ENCODE measurements around the gene PMEPA1. TPM values are rescaled to one million over a fixed set of nuclear protein-coding genes. Genes with fewer than 3 reads are reported as not detected.

The PMEPA1 gene
- total and polyA plus RNA-seq, 2 donors (not counting 3 experiments of a cell fraction or from before 2014, with no cell fraction given), result 31.6 to 33.2 TPM

GRCh38 chr20:57756213-57756612 is 46.4 kb upstream of the PMEPA1 start:
- Histone ChIP-seq H3K4me1 (ENCODE audit: control insufficient read depth, extremely low read depth, insufficient read depth, low read length) (no peaks in the 10 kb centered on the region), H3K4me2 (ENCODE audit: insufficient read depth, low read length) (no peak overlapping the region), H3K27ac (ENCODE audit: insufficient read depth, low read depth, low read length) (no peak overlapping the region), H3K9ac (replicated peaks; ENCODE audit: extremely low read depth, insufficient read depth, low read length) (no peak overlapping the region), H3K79me2 (ENCODE audit: control insufficient read depth, insufficient read depth, low read length) (no peaks in the 10 kb centered on the region), H3K36me3 (ENCODE audit: control insufficient read depth in 2 of 2, extremely low read depth in 1 of 2, insufficient read depth in 2 of 2, low read length in 2 of 2) (no peaks in the 10 kb centered on the region), H3K4me3 (replicated peaks in 1 of 3; ENCODE audit: insufficient read depth in 1 of 3, low read depth in 1 of 3, low read length in 3 of 3) (no peak overlapping the region), H2AFZ (ENCODE audit: low read depth, low read length) (no peak overlapping the region), H4K20me1 (replicated peaks; ENCODE audit: control insufficient read depth, extremely low read depth, insufficient read depth, low read length) (no peaks in the 10 kb centered on the region), H3K27me3 (ENCODE audit: control insufficient read depth in 2 of 2, insufficient read depth in 2 of 2, low read length in 2 of 2) (peaks cover 10 to 21% of the 10 kb centered on the region in 2 experiments), H3K9me1 (replicated peaks; ENCODE audit: control insufficient read depth, extremely low read depth, insufficient read depth, low read length) (no peaks in the 10 kb centered on the region), H3K9me3 (replicated peaks; ENCODE audit: control insufficient read depth, insufficient read depth, low read length) (peaks cover 2% of the 10 kb centered on the region)
- DNase-seq (ENCODE audit: low read depth, low spot score) (no peak), FAIRE-seq (no peak)
- dilution Hi-C loops (cut with MboI; ENCODE audit: extremely low pct_ligation_motif_present, low sequenced_read_pairs) (no loop called here), intact Hi-C loops (cut with micrococcal nuclease) (no loop called here)
- CTCF ChIA-PET, result no interaction called here
- TF ChIP-seq GATA2 (IDR thresholded peaks at IDR 0.05; ENCODE audit: insufficient read depth, insufficient read length, low read depth, low read length), result no peak
- TF ChIP-seq FOS (IDR thresholded peaks at IDR 0.05; ENCODE audit: borderline replicate concordance, insufficient read depth, low read length), result no peak
- TF ChIP-seq POLR2A (IDR thresholded peaks at IDR 0.05; ENCODE audit: low read depth, low read length), result no peak
- TF ChIP-seq MAX (IDR thresholded peaks at IDR 0.05; ENCODE audit: insufficient read depth, insufficient read length), result no peak
- TF ChIP-seq JUN (IDR thresholded peaks at IDR 0.05; ENCODE audit: borderline replicate concordance, insufficient read depth, insufficient read length, low read depth), result no peak
- no peak for TF ChIP-seq CTCF (IDR thresholded peaks at IDR 0.05; ENCODE audit: extremely low read depth in 1 of 2, insufficient read depth in 1 of 2, low read depth in 1 of 2, low read length in 2 of 2)
- TF ChIP-seq EZH2 (IDR thresholded peaks at IDR 0.05; ENCODE audit: borderline replicate concordance, low read depth, low read length, severe bottlenecking), result no peak
- TF ChIP-seq POLR2AphosphoS5 (IDR thresholded peaks at IDR 0.05; ENCODE audit: insufficient read depth, low read depth, low read length), result no peak
- no peak for TF ChIP-seq MYC (IDR thresholded peaks at IDR 0.05; ENCODE audit: low read depth, low read length)
- POLR2A ChIA-PET, result interaction anchor here (0.5 kb wide), 1 partner anchor 48 kb away, joined by 3 read pairs; no protein-coding TSS in a partner anchor
- BruUV-seq (replicated peaks), result no TSS peak

All from endothelial cell of umbilical vein (primary cell).